Thymus (tissue), 11 donors: Measurements from ENCODE around the gene KCNN4. TPM values are rescaled to one million over a fixed set of nuclear protein-coding genes. Genes with fewer than 3 reads are reported as not detected.

Experiments used
- DNase-seq, 9 donors: peaks; one replicate each; pipeline ENCODE4 v3.0.0-alpha.2; 2013; ENCODE audit warnings: low spot score in 9 of 9, low read depth in 6 of 9, missing footprints in 1 of 9
- H3K27ac ChIP-seq, 2 donors: one replicate each; pipeline ENCODE4 v1.5.1; 2013; ENCODE audit warnings: control low read depth in 1 of 2, low read depth in 1 of 2, low read length in 1 of 2, mild to moderate bottlenecking in 1 of 2, moderate library complexity in 1 of 2
- H3K27me3 ChIP-seq, 2 donors: one replicate each; pipeline ENCODE4 v1.5.1; 2013; ENCODE audit warnings: low read length in 1 of 2; ENCODE audit not compliant: control insufficient read depth in 2 of 2, insufficient read depth in 1 of 2
- H3K36me3 ChIP-seq, 2 donors: one replicate each; pipeline ENCODE4 v1.5.1; 2013; ENCODE audit warnings: low read length in 1 of 2, mild to moderate bottlenecking in 1 of 2, moderate library complexity in 1 of 2; ENCODE audit not compliant: control insufficient read depth in 2 of 2, insufficient read depth in 2 of 2
- H3K4me1 ChIP-seq, 2 donors: one replicate each; pipeline ENCODE4 v1.5.1; 2013; ENCODE audit warnings: low read length in 2 of 2; ENCODE audit not compliant: control insufficient read depth in 2 of 2, insufficient read depth in 2 of 2
- H3K4me3 ChIP-seq, 2 donors: one replicate each; pipeline ENCODE4 v1.5.1; 2013; ENCODE audit warnings: low read length in 2 of 2, control low read depth in 1 of 2, mild to moderate bottlenecking in 1 of 2
- H3K9me3 ChIP-seq, 2 donors: one replicate each; pipeline ENCODE4 v1.5.1; 2013; ENCODE audit warnings: low read length in 1 of 2, mild to moderate bottlenecking in 1 of 2; ENCODE audit not compliant: control insufficient read depth in 2 of 2, insufficient read depth in 1 of 2
- WGBS: extraction: QIAGEN DNeasy Blood & Tissue Kit; methylation state at CpG from one replicate; pipeline ENCODE4 v1.1.7; 2013; 5-methylcytosine and 5-hydroxymethylcytosine counted together
- polyA plus RNA-seq: library from polyadenylated mRNA; stranded (reverse); fragments of 200-250 nt; gene quantifications from one replicate; pipeline ENCODE4 v1.2.3, GENCODE V29; 2013
- total RNA-seq: library from RNA; stranded (reverse); fragments of 120-200 nt; gene quantifications from one replicate; pipeline ENCODE4 v1.2.4, GENCODE V29; 2013
- donor health status: healthy.

Gene KCNN4
- total and polyA plus RNA-seq, 2 donors = 8.7 to 22.9 TPM

GRCh38 chr19:43804432-43804831 lies 23.7 kb upstream of the KCNN4 start:
- Histone ChIP-seq H3K4me3 (no peak overlapping the region), H3K4me1 (no peaks in the 10 kb centered on the region), H3K27ac (no peak overlapping the region), H3K36me3 (no peaks in the 10 kb centered on the region), H3K9me3 (no peaks in the 10 kb centered on the region), H3K27me3 (peaks cover 0 to 11% of the 10 kb centered on the region in 2 donors)
- no peak for DNase-seq
- 64% methylated on average over 2 of the region's 2 CpGs for WGBS

DNA sequence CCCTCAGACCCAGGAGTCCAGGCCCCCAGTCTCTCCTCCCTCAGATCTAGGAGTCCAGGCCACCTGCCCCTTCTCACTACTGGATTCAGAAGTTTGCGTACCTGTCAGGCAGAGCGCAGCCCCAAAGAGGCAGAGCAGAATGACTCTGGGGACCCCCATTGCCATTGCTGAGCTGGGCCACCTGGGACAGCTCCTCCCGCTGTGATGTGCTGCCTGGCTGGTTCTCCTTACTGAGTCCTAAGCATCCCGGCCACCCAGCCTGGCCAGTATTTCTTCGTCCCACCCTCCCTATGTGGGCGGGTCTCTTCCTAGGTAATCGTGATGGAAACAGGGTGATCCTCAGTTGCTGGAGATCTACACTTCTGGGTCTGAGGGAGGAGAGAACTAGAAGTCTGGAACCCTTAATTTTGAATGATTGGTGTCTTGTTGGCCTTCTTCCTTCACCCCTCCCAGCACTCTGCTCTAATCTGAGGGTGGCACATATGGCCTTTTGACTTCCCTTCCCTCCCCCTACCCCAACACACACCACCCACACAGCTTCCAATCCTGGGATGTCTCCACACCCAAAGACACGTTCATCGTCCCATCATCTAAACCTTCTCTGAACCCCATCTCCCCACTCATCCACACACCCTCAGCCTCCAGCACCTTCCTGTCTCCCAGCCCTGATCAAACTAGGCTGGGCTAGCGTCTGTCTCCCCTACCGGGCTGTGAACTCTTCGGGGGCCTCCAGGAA lies 21.6 kb upstream of the KCNN4 start, which contains the start of gene LYPD5:
TSS of gene LYPD5 (minus strand) at position 232 of the 736 bp plus-strand sequence. CDS start at position 165, 67 bp downstream.
- Histone ChIP-seq H3K27me3 (peaks cover 0 to 31% of the 10 kb centered on the region in 2 donors), H3K27ac (no peak within 1 kb of the TSS)
- WGBS = 71% methylated on average over 12 of the region's 12 CpGs

GRCh38 chr19:43799502-43800142 lies 18.8 kb upstream of the KCNN4 start:
- H3K4me3 ChIP-seq = no peak overlapping the region
- H3K4me1 ChIP-seq = peaks cover 3 to 6% of the 10 kb centered on the region in 2 donors
- peaks cover 0 to 37% of the 10 kb centered on the region in 2 donors for H3K27me3 ChIP-seq
- H3K36me3 ChIP-seq = no peaks in the 10 kb centered on the region
- WGBS = 86% methylated on average over 6 of the region's 6 CpGs
- no peak overlapping the region for H3K27ac ChIP-seq
- DNase-seq = no peak
- H3K9me3 ChIP-seq = peaks cover 1 to 5% of the 10 kb centered on the region in 2 donors

More for the DNA sequence above, 21.6 kb upstream of the KCNN4 start, which contains the start of gene LYPD5:
- no peaks in the 10 kb centered on the region for H3K36me3 ChIP-seq
- no peak within 1 kb of the TSS for H3K4me3 ChIP-seq
- H3K4me1 ChIP-seq = peaks cover 3 to 6% of the 10 kb centered on the region in 2 donors
- DNase-seq = no peak
- H3K9me3 ChIP-seq = peaks cover 1 to 5% of the 10 kb centered on the region in 2 donors

GRCh38 chr19:43798546-43799409 lies 18.0 kb upstream of the KCNN4 start:
- H3K9me3 ChIP-seq = peaks cover 1 to 5% of the 10 kb centered on the region in 2 donors
- H3K36me3 ChIP-seq = no peaks in the 10 kb centered on the region
- H3K27ac ChIP-seq = no peak overlapping the region
- WGBS = 21% methylated on average over 70 of the region's 70 CpGs
- peak overlapping the region; percentile 27 to 42 for H3K4me3 ChIP-seq
- DNase-seq = no peak
- peaks cover 3 to 6% of the 10 kb centered on the region in 2 donors for H3K4me1 ChIP-seq
- peaks cover 0 to 37% of the 10 kb centered on the region in 2 donors for H3K27me3 ChIP-seq

DNA sequence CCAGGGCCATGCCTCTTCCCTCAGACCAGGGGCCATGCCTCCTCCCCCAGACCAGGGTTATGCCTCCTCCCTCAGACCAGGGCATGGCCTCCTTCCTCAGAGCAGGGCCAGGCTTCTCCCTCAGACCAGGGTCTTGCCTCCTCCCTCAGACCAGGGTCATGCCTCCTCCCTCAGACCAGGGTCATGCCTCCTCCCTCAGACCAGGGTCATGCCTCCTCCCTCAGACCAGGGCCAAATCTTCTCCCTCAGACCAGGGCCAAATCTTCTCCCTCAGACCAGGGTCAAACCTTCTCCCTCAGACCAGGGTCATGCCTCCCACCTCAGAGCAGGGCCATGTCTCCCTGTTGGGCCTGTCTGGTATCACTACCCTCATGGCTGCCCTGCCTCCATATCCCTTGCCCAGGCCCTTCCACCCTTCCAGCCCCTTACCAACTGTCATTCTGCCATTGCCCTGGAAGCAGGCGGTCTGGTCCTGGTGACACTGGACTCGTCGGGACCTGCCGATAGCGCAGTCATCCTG lies 17.3 kb upstream of the KCNN4 start:
- DNase-seq = no peak
- peaks cover 3 to 6% of the 10 kb centered on the region in 2 donors for H3K4me1 ChIP-seq
- peaks cover 1 to 5% of the 10 kb centered on the region in 2 donors for H3K9me3 ChIP-seq
- peak overlapping the region; percentile 27 to 42 for H3K4me3 ChIP-seq
- no peaks in the 10 kb centered on the region for H3K36me3 ChIP-seq
- H3K27ac ChIP-seq = no peak overlapping the region
- WGBS = 48% methylated on average over 5 of the region's 5 CpGs
- H3K27me3 ChIP-seq = peaks cover 0 to 35% of the 10 kb centered on the region in 2 donors

GRCh38 chr19:43797556-43797955 lies 16.8 kb upstream of the KCNN4 start:
- H3K9me3 ChIP-seq = peaks cover 1 to 5% of the 10 kb centered on the region in 2 donors
- DNase-seq = no peak
- H3K4me3 ChIP-seq = no peak overlapping the region
- 97% methylated on average over 7 of the region's 7 CpGs for WGBS
- peaks cover 3 to 6% of the 10 kb centered on the region in 2 donors for H3K4me1 ChIP-seq
- H3K27ac ChIP-seq = no peak overlapping the region
- no peaks in the 10 kb centered on the region for H3K36me3 ChIP-seq
- peaks cover 0 to 38% of the 10 kb centered on the region in 2 donors for H3K27me3 ChIP-seq

- 65% methylated on average over 6 of the region's 6 CpGs for WGBS
- peaks cover 1 to 5% of the 10 kb centered on the region in 2 donors for H3K9me3 ChIP-seq
- H3K27me3 ChIP-seq = peaks cover 0 to 35% of the 10 kb centered on the region in 2 donors
- H3K4me1 ChIP-seq = peaks cover 3 to 6% of the 10 kb centered on the region in 2 donors
- no peak overlapping the region for H3K4me3 ChIP-seq
- H3K27ac ChIP-seq = no peak overlapping the region
- DNase-seq = no peak
- H3K36me3 ChIP-seq = no peaks in the 10 kb centered on the region
Observed at GRCh38 chr19:43797118-43797517, 16.3 kb upstream of the KCNN4 start.

- Histone ChIP-seq H3K9me3 (no peaks in the 10 kb centered on the region), H3K27me3 (peaks cover 0 to 3% of the 10 kb centered on the region in 2 donors), H3K4me3 (no peak overlapping the region), H3K4me1 (no peaks in the 10 kb centered on the region), H3K27ac (no peak overlapping the region), H3K36me3 (no peaks in the 10 kb centered on the region)
- no peak for DNase-seq
- 22% methylated on average over 3 of the region's 3 CpGs for WGBS
Observed at GRCh38 chr19:43790587-43790986, 9.8 kb upstream of the KCNN4 start.
